Upper lobe of right lung (tissue), 1 donor: Measurements from ENCODE around the gene CEP290. TPM values are rescaled to one million over a fixed set of nuclear protein-coding genes. Genes with fewer than 3 reads are reported as not detected.
"Not testable (repeated sequence)": the region's sequence is repeated elsewhere in the genome, so short reads cannot be mapped to it uniquely, and the experiment has no call there.

Experiments used
- ATAC-seq: fragments of 200-7000 bp; cut with Tn5 transposase; one replicate; pipeline ENCODE4 v1.9.1; 2020; ENCODE audit warnings: mild to moderate bottlenecking, moderate library complexity
- DNase-seq: peaks from one replicate; pipeline ENCODE4 v3.0.0-alpha.2; 2020
- H3K27ac ChIP-seq: fragments of 200-600 bp; one replicate; pipeline ENCODE4 v1.8.0; 2022
- H3K27me3 ChIP-seq: fragments of 200-600 bp; one replicate; pipeline ENCODE4 v1.8.0; 2022; ENCODE audit warnings: mild to moderate bottlenecking
- H3K36me3 ChIP-seq: fragments of 200-600 bp; one replicate; pipeline ENCODE4 v1.8.0; 2022
- H3K4me1 ChIP-seq: fragments of 200-600 bp; one replicate; pipeline ENCODE4 v1.8.0; 2022
- H3K4me3 ChIP-seq: fragments of 200-600 bp; one replicate; pipeline ENCODE4 v1.8.0; 2022; ENCODE audit warnings: mild to moderate bottlenecking
- H3K9me3 ChIP-seq: fragments of 200-600 bp; one replicate; pipeline ENCODE4 v1.8.0; 2022
- intact Hi-C: fragments of 100-400 bp; cut with DNase I; formaldehyde crosslinking; loops from one replicate; pipeline ENCODE4 v1.11.0; 2022
- total RNA-seq: library from RNA; stranded (reverse); fragmentation: NEBNext Ultra II Directional; extraction: Animal tissue kit (Norgen Biotek cat#: 25700); gene quantifications from one replicate; pipeline ENCODE4 v1.2.1, GENCODE V29; 2021
- TF ChIP-seq, protein P1 (sequence below): fragments of 200-600 bp; IDR thresholded peaks from one replicate; pipeline ENCODE4 v1.8.0; 2022; ENCODE audit warnings: antibody characterized with exemption
- donor health status: DM: no; HTN: yes; CAD: no; lungs with severe emphysema.

Gene CEP290
- total RNA-seq, 1 donor from 2014 or later: 11.8 TPM

DNA sequence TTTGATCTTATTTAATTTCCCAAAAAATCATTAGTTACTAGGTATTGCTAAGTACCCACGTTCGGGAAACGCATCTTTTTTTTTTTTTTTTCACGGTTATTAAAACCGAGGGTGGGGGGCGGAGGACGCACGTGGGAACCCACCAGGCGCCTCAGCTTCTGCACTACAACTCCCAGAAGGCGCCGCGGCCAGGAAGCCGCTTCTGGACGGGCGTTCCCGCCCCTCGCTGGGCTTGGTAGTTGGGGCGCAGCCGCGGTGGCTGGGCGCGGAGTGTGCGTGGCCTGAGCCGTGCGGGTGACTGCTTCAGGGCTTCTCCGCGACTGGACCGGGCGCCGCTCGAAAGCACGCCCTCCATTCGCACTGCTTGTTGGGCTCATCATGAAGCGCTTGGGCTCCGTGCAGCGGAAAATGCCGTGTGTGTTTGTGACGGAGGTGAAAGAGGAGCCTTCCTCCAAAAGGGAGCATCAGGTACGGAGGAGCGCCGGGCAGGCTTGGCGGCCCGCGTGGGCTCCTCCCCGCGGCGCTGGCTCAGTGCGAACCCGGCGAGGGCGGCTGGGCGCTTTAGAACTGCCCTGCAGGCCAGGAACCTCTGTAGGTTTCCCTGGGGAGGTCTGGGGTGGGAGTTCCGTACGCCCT, 106.5 kb downstream of the CEP290 start:
- ATAC-seq (peak; percentile 100), DNase-seq (peak; percentile 95)
- H3K4me3 ChIP-seq: peak overlapping the region; percentile 80
- TF ChIP-seq, protein P1, sequence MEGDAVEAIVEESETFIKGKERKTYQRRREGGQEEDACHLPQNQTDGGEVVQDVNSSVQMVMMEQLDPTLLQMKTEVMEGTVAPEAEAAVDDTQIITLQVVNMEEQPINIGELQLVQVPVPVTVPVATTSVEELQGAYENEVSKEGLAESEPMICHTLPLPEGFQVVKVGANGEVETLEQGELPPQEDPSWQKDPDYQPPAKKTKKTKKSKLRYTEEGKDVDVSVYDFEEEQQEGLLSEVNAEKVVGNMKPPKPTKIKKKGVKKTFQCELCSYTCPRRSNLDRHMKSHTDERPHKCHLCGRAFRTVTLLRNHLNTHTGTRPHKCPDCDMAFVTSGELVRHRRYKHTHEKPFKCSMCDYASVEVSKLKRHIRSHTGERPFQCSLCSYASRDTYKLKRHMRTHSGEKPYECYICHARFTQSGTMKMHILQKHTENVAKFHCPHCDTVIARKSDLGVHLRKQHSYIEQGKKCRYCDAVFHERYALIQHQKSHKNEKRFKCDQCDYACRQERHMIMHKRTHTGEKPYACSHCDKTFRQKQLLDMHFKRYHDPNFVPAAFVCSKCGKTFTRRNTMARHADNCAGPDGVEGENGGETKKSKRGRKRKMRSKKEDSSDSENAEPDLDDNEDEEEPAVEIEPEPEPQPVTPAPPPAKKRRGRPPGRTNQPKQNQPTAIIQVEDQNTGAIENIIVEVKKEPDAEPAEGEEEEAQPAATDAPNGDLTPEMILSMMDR: no peak
- no peaks in the 10 kb centered on the region for H3K36me3 ChIP-seq
- H3K4me1 ChIP-seq: peaks cover 14% of the 10 kb centered on the region
- no peaks in the 10 kb centered on the region for H3K9me3 ChIP-seq
- H3K27ac ChIP-seq: peak overlapping the region; percentile 80
- intact Hi-C loops: no loop called here
- no peaks in the 10 kb centered on the region for H3K27me3 ChIP-seq

DNA sequence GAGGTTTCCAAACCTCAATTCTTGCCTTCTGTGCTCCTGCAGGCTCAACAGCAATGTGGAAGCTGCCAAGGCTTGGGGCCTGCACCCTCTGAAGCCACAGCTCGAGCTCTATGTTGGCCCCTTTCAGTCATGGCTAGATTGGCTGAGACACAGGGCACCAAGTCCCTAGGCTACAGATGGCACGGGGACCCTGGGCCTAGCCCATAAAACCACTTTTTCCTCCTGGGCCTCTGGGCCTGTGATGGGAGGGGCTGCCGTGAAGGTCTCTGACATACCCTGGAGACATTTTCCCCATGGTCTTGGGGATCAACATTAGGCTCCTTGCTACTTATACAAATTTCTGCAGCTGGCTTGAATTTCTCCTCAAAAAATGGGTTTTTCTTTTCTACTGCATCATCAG, 110.7 kb downstream of the CEP290 start:
- H3K27ac ChIP-seq, H3K27me3 ChIP-seq, intact Hi-C loops, H3K9me3 ChIP-seq, H3K4me3 ChIP-seq, ATAC-seq, DNase-seq, H3K4me1 ChIP-seq, H3K36me3 ChIP-seq: not testable (repeated sequence)

DNA sequence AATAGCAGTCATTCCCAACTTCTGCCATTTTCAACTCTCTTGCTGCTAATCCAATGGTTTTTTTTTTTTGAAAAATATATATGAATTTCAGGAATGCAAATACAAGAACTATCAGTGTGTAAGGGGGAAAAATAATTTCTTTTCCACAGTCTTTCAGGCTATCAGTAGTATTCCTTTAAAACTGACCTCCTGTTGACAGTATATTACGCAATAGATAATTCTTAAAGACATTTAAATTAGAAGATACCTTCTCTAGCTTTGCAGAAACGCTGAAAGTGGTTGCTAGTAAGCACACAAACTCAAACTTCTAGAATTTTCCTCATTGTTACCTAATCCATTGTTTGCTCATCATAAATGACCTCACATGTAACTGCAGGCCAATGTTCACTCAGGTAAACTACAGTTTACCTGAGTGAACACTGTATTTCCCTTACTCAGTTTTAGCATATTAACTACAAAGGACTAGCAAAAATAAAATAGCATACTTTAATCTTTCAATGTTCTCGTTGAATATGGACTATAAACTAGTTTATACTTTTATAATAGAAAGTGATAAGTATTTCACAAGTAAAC, 112.7 kb downstream of the CEP290 start, which contains the start of gene C12orf50:
C12orf50 (minus strand) TSS at position 309 of the 573 bp plus-strand sequence. CDS start 2,439 bp downstream, outside the sequence.
- H3K27me3 ChIP-seq: no peaks in the 10 kb centered on the region
- no peak within 1 kb of the TSS for H3K27ac ChIP-seq
- no peaks in the 10 kb centered on the region for H3K4me1 ChIP-seq
- H3K9me3 ChIP-seq: no peaks in the 10 kb centered on the region
- intact Hi-C loops: no loop called here
- ATAC-seq: no peak
- H3K4me3 ChIP-seq: no peak within 1 kb of the TSS
- no peak for DNase-seq
- no peaks in the 10 kb centered on the region for H3K36me3 ChIP-seq
- TF ChIP-seq, protein P1: no peak

DNA sequence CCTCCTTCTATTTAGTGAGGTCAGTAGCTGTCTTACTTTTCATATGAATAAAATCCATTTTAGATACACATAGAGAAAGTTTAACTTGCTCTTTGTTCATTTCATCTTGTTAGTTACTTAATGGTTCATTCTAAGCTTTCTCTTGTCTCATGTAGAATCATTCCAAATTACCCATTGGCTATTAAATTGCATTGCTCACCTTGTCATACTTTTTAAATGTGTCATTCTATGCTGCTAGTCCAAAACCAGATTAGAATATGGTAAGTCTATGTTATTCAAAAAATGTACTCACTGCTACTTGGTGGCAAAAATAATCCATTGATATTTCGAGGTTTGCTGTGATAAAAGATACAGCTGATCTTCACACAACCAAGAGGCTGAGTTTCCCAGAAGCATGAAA, 115.7 kb downstream of the CEP290 start:
- no peak for ATAC-seq
- TF ChIP-seq, protein P1: no peak
- no peaks in the 10 kb centered on the region for H3K4me1 ChIP-seq

DNA sequence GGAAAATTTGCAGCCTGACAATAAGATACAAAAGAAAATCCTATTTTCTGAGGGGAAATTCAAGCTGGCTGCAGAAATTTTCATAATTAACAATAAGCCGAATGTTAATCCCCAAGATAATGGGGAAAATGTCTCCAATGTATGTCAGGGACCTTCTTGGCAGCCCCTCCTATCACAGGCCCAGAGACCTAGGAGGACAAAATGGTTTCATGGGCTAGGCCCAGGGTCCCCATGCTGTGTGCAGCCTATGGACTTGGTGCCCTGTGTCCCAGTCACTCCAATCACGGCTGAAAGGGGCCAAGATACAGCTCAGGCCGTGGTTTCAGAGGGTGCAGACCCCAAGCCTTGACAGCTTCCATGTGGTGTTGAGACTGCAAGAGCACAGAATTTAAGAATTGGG, 123.9 kb downstream of the CEP290 start:
- intact Hi-C loops: no loop called here
- DNase-seq: no peak
- H3K4me3 ChIP-seq: no peak overlapping the region
- no peaks in the 10 kb centered on the region for H3K36me3 ChIP-seq
- no peak overlapping the region for H3K27ac ChIP-seq
- no peaks in the 10 kb centered on the region for H3K4me1 ChIP-seq
- H3K9me3 ChIP-seq: no peaks in the 10 kb centered on the region
- H3K27me3 ChIP-seq: no peaks in the 10 kb centered on the region
- no peak for ATAC-seq
- TF ChIP-seq, protein P1: no peak

More for the DNA sequence above, 115.7 kb downstream of the CEP290 start:
- DNase-seq: no peak
- Histone ChIP-seq H3K36me3 (no peaks in the 10 kb centered on the region), H3K4me3 (no peak overlapping the region), H3K27me3 (no peaks in the 10 kb centered on the region), H3K9me3 (no peaks in the 10 kb centered on the region), H3K27ac (no peak overlapping the region)
- intact Hi-C loops: no loop called here

DNA sequence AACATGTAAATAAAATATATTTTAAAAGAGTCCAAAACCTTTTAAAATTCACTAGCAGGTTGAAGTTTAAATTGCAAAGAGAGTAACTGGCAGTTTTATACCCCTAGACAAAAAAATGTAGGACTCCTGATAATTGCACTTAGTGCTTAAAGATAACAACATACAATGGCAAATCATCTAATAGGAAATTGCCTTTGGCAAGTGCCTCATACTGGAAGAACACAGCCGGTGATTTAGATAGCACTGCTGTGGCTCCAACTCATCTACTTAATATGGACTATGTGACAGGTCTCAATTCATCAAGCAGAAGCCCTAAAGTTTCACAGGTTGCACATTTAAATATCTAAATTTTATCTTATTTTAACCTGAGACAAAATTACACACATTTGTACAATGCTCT, 126.1 kb downstream of the CEP290 start:
- no peak overlapping the region for H3K27ac ChIP-seq
- no peaks in the 10 kb centered on the region for H3K27me3 ChIP-seq
- H3K4me3 ChIP-seq: no peak overlapping the region
- no peaks in the 10 kb centered on the region for H3K9me3 ChIP-seq
- TF ChIP-seq, protein P1: no peak
- intact Hi-C loops: no loop called here
- H3K36me3 ChIP-seq: no peaks in the 10 kb centered on the region
- H3K4me1 ChIP-seq: no peaks in the 10 kb centered on the region
- DNase-seq: no peak
- no peak for ATAC-seq
